Right renal pelvis (tissue), 4 donors: ENCODE data around the gene POMGNT1. TPM values are rescaled to one million over a fixed set of nuclear protein-coding genes. Genes with fewer than 3 reads are reported as not detected.

Source experiments
- DNase-seq, 4 donors: peaks; one replicate each; pipeline ENCODE4 v3.0.0-alpha.2; 2013; ENCODE audit warnings: low read depth in 4 of 4, low spot score in 3 of 4, missing footprints in 1 of 4
- polyA plus RNA-seq, 4 donors: library from polyadenylated mRNA; unstranded; fragments of 120-200 nt; gene quantifications; one replicate each; pipeline ENCODE4 v1.2.1, GENCODE V29; 2013; ENCODE audit not compliant: insufficient read length in 4 of 4

The POMGNT1 gene
- polyA plus RNA-seq, 4 donors: 77.1 to 85.1 (median 80.1) TPM

- no peak for DNase-seq
Observed at GRCh38 chr1:46158312-46159281, 39.6 kb downstream of the POMGNT1 start.

DNA sequence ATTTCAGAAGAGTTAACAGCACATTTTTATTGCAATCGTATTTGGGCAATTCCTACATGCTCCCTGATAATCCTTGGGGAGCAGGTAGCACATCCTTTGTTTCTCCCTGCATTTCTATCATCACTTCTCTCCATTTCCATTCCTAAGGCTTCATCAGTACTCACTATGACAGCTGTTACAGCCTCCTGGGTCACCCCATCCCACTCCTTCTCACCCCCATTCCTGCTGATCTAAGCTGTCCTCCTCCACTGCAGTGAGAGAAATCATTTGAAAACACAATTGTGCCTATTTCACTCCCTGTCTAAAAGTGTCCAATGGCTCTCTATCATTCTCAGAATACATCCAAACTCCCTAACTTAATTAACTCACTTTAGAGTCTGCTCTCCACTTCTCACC is 40.3 kb downstream of the POMGNT1 start:
- DNase-seq: no peak

- no peak for DNase-seq
Observed at GRCh38 chr1:46153732-46154131, 44.5 kb downstream of the POMGNT1 start.

GRCh38 chr1:46153228-46153627 is 45.0 kb downstream of the POMGNT1 start:
- DNase-seq: no peak

- no peak for DNase-seq
Observed at GRCh38 chr1:46152016-46152415, 46.2 kb downstream of the POMGNT1 start.

DNA sequence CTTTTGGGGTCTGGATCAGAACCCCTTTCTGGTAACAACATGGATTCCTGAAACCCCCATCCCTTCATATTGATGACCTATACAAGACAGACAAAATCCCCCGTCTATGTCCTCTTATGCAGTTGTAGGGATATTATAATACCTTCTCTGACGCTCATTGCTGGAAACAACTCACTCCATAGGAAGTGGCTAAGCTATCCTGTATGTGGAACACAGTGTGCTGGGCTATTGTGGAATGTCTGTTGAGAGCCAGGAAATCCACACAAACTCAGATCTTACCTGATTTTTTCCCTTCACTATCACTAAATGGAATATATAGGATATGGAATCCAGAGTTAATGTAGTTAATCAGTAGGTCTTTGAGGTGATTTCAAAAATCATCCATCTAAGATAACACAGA is 48.1 kb downstream of the POMGNT1 start:
- no peak for DNase-seq

- no peak for DNase-seq
Observed at GRCh38 chr1:46148318-46148717, 49.9 kb downstream of the POMGNT1 start.

Other genes starting within 250 kb of the POMGNT1 start
- gene PIK3R3, start 65.8 kb downstream of the POMGNT1 start, polyA plus RNA-seq: 10 to 100 TPM; 22.7 to 34.6 (median 30.9) TPM
- 10 to 100 TPM; 66.9 to 88.0 (median 82.3) TPM for gene TSPAN1, start 23.3 kb downstream of the POMGNT1 start, polyA plus RNA-seq
- not detected for gene P3R3URF, start 21.9 kb downstream of the POMGNT1 start, polyA plus RNA-seq
- 1 to 10 TPM; 3.3 to 3.7 (median 3.5) TPM for gene LURAP1, start 4.9 kb upstream of the POMGNT1 start, polyA plus RNA-seq
- 10 to 100 TPM; 10.1 to 15.4 (median 11.1) TPM for gene RAD54L, start 49.3 kb upstream of the POMGNT1 start, polyA plus RNA-seq
- gene LRRC41, start 105.2 kb upstream of the POMGNT1 start, polyA plus RNA-seq: 100 to 1,000 TPM in 1 of 4 donors, 10 to 100 TPM in 3; 83.4 to 103 (median 87.0) TPM
- gene UQCRH, start 105.3 kb upstream of the POMGNT1 start, polyA plus RNA-seq: 100 to 1,000 TPM; 360 to 415 (median 370) TPM
- 10 to 100 TPM; 25.6 to 26.0 (median 25.8) TPM for gene NSUN4, start 142.4 kb upstream of the POMGNT1 start, polyA plus RNA-seq
- 10 to 100 TPM; 17.7 to 26.6 (median 20.7) TPM for gene FAAH, start 195.9 kb upstream of the POMGNT1 start, polyA plus RNA-seq